ENCODE measurements around the gene CGA.
A peak's percentile ranks its signal among the peaks of the same experiment; 100 is the strongest.

DNA sequence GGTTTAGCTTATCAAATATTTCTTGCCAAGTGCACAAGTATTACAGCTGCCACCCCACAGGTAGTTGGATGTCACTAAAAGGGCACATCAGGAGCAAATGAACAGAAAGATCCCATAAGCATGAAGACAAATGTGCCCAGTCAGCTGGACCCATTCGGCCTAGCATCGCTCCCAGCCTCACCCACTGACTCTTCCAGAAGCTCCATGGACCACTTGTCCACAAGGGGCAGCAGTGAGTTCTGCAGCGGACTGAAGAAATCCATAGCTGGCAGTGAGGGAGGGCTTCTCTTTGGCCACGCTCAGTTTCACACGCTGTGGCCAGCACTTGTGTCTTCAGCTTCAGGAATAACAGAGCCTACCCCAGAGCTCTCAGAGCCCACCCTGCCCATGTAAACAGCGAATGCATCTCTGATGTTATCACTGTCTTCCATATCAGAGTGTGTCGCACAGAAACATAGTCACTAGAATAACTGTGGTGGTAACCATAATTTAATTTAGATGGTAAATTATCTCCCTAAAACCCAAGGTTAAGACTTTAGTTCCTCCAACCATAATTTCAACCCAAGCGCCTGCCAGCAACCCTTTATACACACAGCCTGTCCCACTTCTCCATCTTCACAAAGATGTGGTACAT lies 15.8 kb downstream of the CGA start:
- TF ChIP-seq, protein P1, sequence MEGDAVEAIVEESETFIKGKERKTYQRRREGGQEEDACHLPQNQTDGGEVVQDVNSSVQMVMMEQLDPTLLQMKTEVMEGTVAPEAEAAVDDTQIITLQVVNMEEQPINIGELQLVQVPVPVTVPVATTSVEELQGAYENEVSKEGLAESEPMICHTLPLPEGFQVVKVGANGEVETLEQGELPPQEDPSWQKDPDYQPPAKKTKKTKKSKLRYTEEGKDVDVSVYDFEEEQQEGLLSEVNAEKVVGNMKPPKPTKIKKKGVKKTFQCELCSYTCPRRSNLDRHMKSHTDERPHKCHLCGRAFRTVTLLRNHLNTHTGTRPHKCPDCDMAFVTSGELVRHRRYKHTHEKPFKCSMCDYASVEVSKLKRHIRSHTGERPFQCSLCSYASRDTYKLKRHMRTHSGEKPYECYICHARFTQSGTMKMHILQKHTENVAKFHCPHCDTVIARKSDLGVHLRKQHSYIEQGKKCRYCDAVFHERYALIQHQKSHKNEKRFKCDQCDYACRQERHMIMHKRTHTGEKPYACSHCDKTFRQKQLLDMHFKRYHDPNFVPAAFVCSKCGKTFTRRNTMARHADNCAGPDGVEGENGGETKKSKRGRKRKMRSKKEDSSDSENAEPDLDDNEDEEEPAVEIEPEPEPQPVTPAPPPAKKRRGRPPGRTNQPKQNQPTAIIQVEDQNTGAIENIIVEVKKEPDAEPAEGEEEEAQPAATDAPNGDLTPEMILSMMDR (conservative IDR thresholded peaks at IDR 0.05; ENCODE audit: low read depth, low read length): peak; percentile 96
- no peak for TF ChIP-seq EZH2 (IDR thresholded peaks at IDR 0.05; ENCODE audit: borderline replicate concordance, low read depth, low read length, poor library complexity, severe bottlenecking)
